Coronary artery (tissue), 2 donors: Measurements from ENCODE around the gene LASP1NB.
A peak's percentile ranks its signal among the peaks of the same experiment; 100 is the strongest.

ENCODE experiments used
- DNase-seq: peaks from one replicate; pipeline ENCODE4 v3.0.0-alpha.2; 2017; ENCODE audit warnings: low spot score
- H3K27ac ChIP-seq, 2 donors: fragments of 200-600 bp; sonication (generic); one replicate each; pipeline ENCODE4 v1.5.1; 2016 to 2019
- H3K4me3 ChIP-seq: fragments of 200-600 bp; sonication (generic); 2 replicates; pipeline ENCODE4 v1.5.1; 2016; ENCODE audit warnings: mild to moderate bottlenecking, moderate library complexity
- CTCF ChIP-seq: fragments of 200-600 bp; sonication (generic); IDR thresholded peaks from one replicate; pipeline ENCODE4 v1.5.1; 2019; ENCODE audit warnings: antibody characterized with exemption

Gene LASP1NB

GRCh38 chr17:38891441-38891840 lies 34.0 kb upstream of the LASP1NB start:
- Histone ChIP-seq H3K4me3 (no peak overlapping the region), H3K27ac (peak overlapping the region in 1 of 2 donors; percentile 84)
- TF ChIP-seq CTCF: no peak
- no peak for DNase-seq

- peak overlapping the region in 1 of 2 donors; percentile 84 for H3K27ac ChIP-seq
- no peak for TF ChIP-seq CTCF
- no peak overlapping the region for H3K4me3 ChIP-seq
- DNase-seq: no peak
These were observed 33.3 kb upstream of the LASP1NB start for GRCh38 chr17:38892083-38892482.

- DNase-seq: no peak
- TF ChIP-seq CTCF: no peak
- Histone ChIP-seq H3K27ac (peak overlapping the region in 1 of 2 donors; percentile 84), H3K4me3 (peak overlapping the region; percentile 11)
These were observed 32.8 kb upstream of the LASP1NB start for GRCh38 chr17:38892620-38893019.

GRCh38 chr17:38893113-38893512 lies 32.3 kb upstream of the LASP1NB start:
- H3K27ac ChIP-seq: peak overlapping the region; percentile 64 to 84
- peak overlapping the region; percentile 37 for H3K4me3 ChIP-seq
- TF ChIP-seq CTCF: no peak
- no peak for DNase-seq

- DNase-seq: peak; percentile 73
- H3K4me3 ChIP-seq: peak overlapping the region; percentile 37
- H3K27ac ChIP-seq: peak overlapping the region; percentile 64 to 84
- no peak for TF ChIP-seq CTCF
These were observed 31.8 kb upstream of the LASP1NB start for GRCh38 chr17:38893607-38894006.

- peak overlapping the region; percentile 64 to 84 for H3K27ac ChIP-seq
- no peak for DNase-seq
These were observed 31.1 kb upstream of the LASP1NB start for GRCh38 chr17:38894276-38894675.

More at GRCh38 chr17:38894276-38894675, 31.1 kb upstream of the LASP1NB start:
- TF ChIP-seq CTCF: no peak
- H3K4me3 ChIP-seq: no peak overlapping the region
